Lower leg skin (tissue), 3 donors: ENCODE measurements around the gene CRB2.

Source experiments
- POLR2A ChIP-seq, 2 donors: fragments of 450-650 bp; IDR thresholded peaks; one replicate each; pipeline ENCODE4 v1.6.1; 2016 to 2017; ENCODE audit warnings: antibody characterized with exemption in 2 of 2, mild to moderate bottlenecking in 1 of 2, moderate library complexity in 1 of 2
- TF ChIP-seq, protein P1 (sequence below), 3 donors: fragments of 450-650 bp; IDR thresholded peaks; one replicate each; pipeline ENCODE4 v1.5.1; 2016; ENCODE audit warnings: antibody characterized with exemption in 3 of 3, mild to moderate bottlenecking in 3 of 3, moderate library complexity in 2 of 3

DNA sequence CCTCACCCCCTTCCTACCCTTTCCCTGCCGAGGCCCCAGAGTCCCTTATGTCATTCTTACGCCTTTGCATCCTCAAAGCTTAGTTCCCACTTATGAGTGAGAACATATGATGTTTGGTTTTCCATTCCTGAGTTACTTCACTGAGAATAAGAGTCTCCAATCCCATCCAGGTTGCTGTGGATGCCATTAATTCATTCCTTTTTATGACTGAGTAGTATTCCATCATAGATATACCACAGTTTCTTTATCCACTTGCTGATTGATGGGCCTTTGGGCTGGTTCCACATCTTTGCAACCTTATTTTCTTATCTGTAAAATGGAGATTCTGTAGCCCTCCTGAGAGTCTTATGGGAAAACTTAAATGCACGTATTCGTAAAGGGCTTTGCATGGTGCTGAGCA, 36.8 kb downstream of the CRB2 start:
- TF ChIP-seq, protein P1, sequence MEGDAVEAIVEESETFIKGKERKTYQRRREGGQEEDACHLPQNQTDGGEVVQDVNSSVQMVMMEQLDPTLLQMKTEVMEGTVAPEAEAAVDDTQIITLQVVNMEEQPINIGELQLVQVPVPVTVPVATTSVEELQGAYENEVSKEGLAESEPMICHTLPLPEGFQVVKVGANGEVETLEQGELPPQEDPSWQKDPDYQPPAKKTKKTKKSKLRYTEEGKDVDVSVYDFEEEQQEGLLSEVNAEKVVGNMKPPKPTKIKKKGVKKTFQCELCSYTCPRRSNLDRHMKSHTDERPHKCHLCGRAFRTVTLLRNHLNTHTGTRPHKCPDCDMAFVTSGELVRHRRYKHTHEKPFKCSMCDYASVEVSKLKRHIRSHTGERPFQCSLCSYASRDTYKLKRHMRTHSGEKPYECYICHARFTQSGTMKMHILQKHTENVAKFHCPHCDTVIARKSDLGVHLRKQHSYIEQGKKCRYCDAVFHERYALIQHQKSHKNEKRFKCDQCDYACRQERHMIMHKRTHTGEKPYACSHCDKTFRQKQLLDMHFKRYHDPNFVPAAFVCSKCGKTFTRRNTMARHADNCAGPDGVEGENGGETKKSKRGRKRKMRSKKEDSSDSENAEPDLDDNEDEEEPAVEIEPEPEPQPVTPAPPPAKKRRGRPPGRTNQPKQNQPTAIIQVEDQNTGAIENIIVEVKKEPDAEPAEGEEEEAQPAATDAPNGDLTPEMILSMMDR (IDR thresholded peaks at IDR 0.05) = no peak
- no peak for TF ChIP-seq POLR2A (IDR thresholded peaks at IDR 0.05)
